Large intestine (tissue), 3 donors: Measurements from ENCODE around the gene PPP1R13B. TPM values are rescaled to one million over a fixed set of nuclear protein-coding genes. Genes with fewer than 3 reads are reported as not detected.
A peak's percentile ranks its signal among the peaks of the same experiment; 100 is the strongest.
"Not testable (repeated sequence)": the region's sequence is repeated elsewhere in the genome, so short reads cannot be mapped to it uniquely, and the experiment has no call there.

ENCODE experiments used
- DNase-seq, 2 donors: peaks; one replicate each; pipeline versions ENCODE4 v3.0.0 to v3.0.0-alpha.2; 2013
- H3K27ac ChIP-seq: one replicate; pipeline ENCODE4 v1.5.1; 2013; ENCODE audit warnings: low read length
- H3K27me3 ChIP-seq: 2 replicates; pipeline ENCODE4 v1.6.1; 2013; ENCODE audit warnings: low read length; ENCODE audit not compliant: control insufficient read depth, insufficient read depth
- H3K36me3 ChIP-seq: 2 replicates; pipeline ENCODE4 v1.6.1; 2013; ENCODE audit warnings: low read length; ENCODE audit not compliant: control insufficient read depth, insufficient read depth
- H3K4me1 ChIP-seq: one replicate; pipeline ENCODE4 v1.6.1; 2013; ENCODE audit warnings: low read length; ENCODE audit not compliant: control insufficient read depth, insufficient read depth
- H3K4me3 ChIP-seq: one replicate; pipeline ENCODE4 v1.5.1; 2013; ENCODE audit warnings: low read length
- H3K9me3 ChIP-seq: one replicate; pipeline ENCODE4 v1.6.1; 2013; ENCODE audit warnings: mild to moderate bottlenecking, low read depth, low read length, moderate library complexity; ENCODE audit not compliant: control insufficient read depth
- WGBS: methylation state at CpG from one replicate; pipeline ENCODE4 v1.1.5; 2013; ENCODE audit warnings: low lambda C conversion rate; ENCODE audit not compliant: insufficient coverage; 5-methylcytosine and 5-hydroxymethylcytosine counted together
- polyA plus RNA-seq: library from polyadenylated mRNA; unstranded; fragments of 120-200 nt; gene quantifications from one replicate; pipeline ENCODE4 v1.2.1, GENCODE V29; 2013

Gene PPP1R13B
- polyA plus RNA-seq, 1 donor = 29.7 TPM

- no peak overlapping the region for H3K4me3 ChIP-seq
- H3K27me3 ChIP-seq = no peaks in the 10 kb centered on the region
- H3K4me1 ChIP-seq = peaks cover 37% of the 10 kb centered on the region
- WGBS = no CpG with 5 or more reads among the region's 31 CpGs
- no peak overlapping the region for H3K27ac ChIP-seq
- H3K9me3 ChIP-seq = peaks cover 5% of the 10 kb centered on the region
- DNase-seq = peak in 1 of 2 donors; percentile 1
- H3K36me3 ChIP-seq = no peaks in the 10 kb centered on the region
Observed at GRCh38 chr14:103889313-103890051, 42.1 kb upstream of the PPP1R13B start.

DNA sequence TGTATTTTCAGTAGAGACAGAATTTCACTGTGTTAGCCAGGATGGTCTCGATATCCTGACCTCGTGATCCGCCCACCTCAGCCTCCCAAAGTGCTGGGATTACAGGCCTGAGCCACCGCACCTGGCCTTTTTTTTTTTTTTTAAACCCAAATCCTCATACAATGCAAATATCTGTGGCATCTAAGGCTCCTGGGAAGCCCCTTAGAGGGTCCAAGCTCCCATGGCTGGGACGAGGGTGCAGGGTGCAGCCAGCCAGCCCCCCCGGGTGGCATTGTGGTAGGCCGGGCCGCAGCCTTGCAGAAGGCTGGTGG lies 41.6 kb upstream of the PPP1R13B start:
- not testable (repeated sequence) for DNase-seq, H3K27me3 ChIP-seq, H3K4me3 ChIP-seq, H3K9me3 ChIP-seq, H3K27ac ChIP-seq, H3K36me3 ChIP-seq
- WGBS = no CpG with 5 or more reads among the region's 8 CpGs
- peaks cover 32% of the 10 kb centered on the region for H3K4me1 ChIP-seq

DNA sequence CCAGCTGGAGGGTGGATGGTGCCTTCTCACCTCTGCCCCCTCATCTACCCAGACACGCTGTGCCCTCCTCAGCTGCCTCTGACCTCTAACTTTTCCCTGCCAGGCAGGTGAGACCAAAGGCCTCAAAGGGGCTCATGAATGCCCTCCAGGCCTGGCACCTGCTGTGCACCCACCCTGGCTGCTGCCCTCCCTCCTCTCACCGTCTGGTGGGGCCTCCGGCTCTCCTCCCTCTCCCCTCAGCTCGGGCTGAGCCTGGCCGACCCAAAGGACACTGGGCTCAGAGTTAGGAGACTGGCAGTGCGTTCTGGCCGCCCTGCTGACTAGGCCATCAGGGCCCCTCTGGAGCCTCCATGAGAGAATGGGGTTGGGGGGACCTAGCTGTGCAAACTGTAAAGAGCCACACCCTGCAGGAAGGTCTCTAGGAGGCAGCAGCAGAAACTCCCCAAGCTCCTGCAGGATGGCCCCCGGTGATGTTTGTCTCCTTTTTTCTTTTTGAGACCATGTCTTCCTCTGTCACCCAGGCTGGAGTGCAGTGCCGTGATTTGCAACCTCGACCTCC lies 40.3 kb upstream of the PPP1R13B start:
- Histone ChIP-seq H3K27ac (no peak overlapping the region), H3K27me3 (no peaks in the 10 kb centered on the region), H3K9me3 (peaks cover 5% of the 10 kb centered on the region), H3K36me3 (no peaks in the 10 kb centered on the region), H3K4me3 (no peak overlapping the region), H3K4me1 (peaks cover 30% of the 10 kb centered on the region)
- WGBS = no CpG with 5 or more reads among the region's 10 CpGs
- no peak for DNase-seq

GRCh38 chr14:103887170-103887501 lies 39.8 kb upstream of the PPP1R13B start:
- Histone ChIP-seq H3K9me3 (peaks cover 5% of the 10 kb centered on the region), H3K4me1 (peaks cover 34% of the 10 kb centered on the region), H3K36me3 (no peaks in the 10 kb centered on the region), H3K4me3 (no peak overlapping the region), H3K27me3 (no peaks in the 10 kb centered on the region), H3K27ac (no peak overlapping the region)
- DNase-seq = no peak
- WGBS = no CpG with 5 or more reads among the region's 6 CpGs

GRCh38 chr14:103886304-103887169 lies 39.2 kb upstream of the PPP1R13B start:
- no CpG with 5 or more reads among the region's 27 CpGs for WGBS
- peaks cover 5% of the 10 kb centered on the region for H3K9me3 ChIP-seq
- H3K36me3 ChIP-seq = no peaks in the 10 kb centered on the region
- H3K27ac ChIP-seq = no peak overlapping the region
- H3K4me3 ChIP-seq = no peak overlapping the region
- peak in 1 of 2 donors; percentile 56 for DNase-seq
- peaks cover 40% of the 10 kb centered on the region for H3K4me1 ChIP-seq
- H3K27me3 ChIP-seq = no peaks in the 10 kb centered on the region

DNA sequence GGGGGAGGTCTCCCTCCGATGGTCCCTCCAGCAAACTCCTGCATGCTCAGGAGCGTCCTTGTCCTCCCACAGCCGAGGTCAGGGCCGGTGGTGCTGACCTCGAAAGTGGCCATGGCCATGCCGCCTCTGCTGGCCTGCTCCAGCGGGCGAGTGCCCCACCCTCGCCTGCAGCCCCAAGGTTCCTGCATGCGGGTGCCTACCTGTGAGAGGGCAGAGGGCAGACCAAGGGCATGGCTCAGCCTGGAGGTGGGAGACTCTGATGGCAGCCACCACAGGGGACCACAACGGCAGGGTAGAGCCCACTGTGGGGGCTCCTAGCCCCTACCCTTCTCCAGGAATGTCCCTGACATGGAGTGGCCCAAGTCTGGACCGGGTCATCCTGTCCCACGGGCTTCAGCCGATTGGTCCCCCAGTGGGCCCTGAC lies 38.1 kb upstream of the PPP1R13B start:
- no CpG with 5 or more reads among the region's 14 CpGs for WGBS
- peaks cover 50% of the 10 kb centered on the region for H3K4me1 ChIP-seq

GRCh38 chr14:103884854-103885253 lies 37.5 kb upstream of the PPP1R13B start:
- Histone ChIP-seq H3K4me3 (no peak overlapping the region), H3K27me3 (no peaks in the 10 kb centered on the region), H3K9me3 (peaks cover 5% of the 10 kb centered on the region), H3K27ac (no peak overlapping the region), H3K4me1 (peaks cover 56% of the 10 kb centered on the region), H3K36me3 (no peaks in the 10 kb centered on the region)
- no peak for DNase-seq
- WGBS = no CpG with 5 or more reads among the region's 9 CpGs

More for the DNA sequence above, 38.1 kb upstream of the PPP1R13B start:
- Histone ChIP-seq H3K27me3 (no peaks in the 10 kb centered on the region), H3K4me3 (no peak overlapping the region), H3K27ac (no peak overlapping the region), H3K36me3 (no peaks in the 10 kb centered on the region), H3K9me3 (peaks cover 5% of the 10 kb centered on the region)
- no peak for DNase-seq

GRCh38 chr14:103883263-103883523 lies 35.8 kb upstream of the PPP1R13B start:
- DNase-seq = no peak
- Histone ChIP-seq H3K9me3 (no peaks in the 10 kb centered on the region), H3K27me3 (no peaks in the 10 kb centered on the region), H3K4me1 (peaks cover 58% of the 10 kb centered on the region), H3K36me3 (no peaks in the 10 kb centered on the region), H3K4me3 (no peak overlapping the region), H3K27ac (no peak overlapping the region)
- WGBS = no CpG with 5 or more reads among the region's 3 CpGs

- Histone ChIP-seq H3K27ac (no peak overlapping the region), H3K9me3 (no peaks in the 10 kb centered on the region), H3K4me1 (peaks cover 54% of the 10 kb centered on the region), H3K36me3 (no peaks in the 10 kb centered on the region), H3K4me3 (no peak overlapping the region), H3K27me3 (no peaks in the 10 kb centered on the region)
- no peak for DNase-seq
- WGBS = no CpG with 5 or more reads among the region's 20 CpGs
Observed at GRCh38 chr14:103882503-103883262, 35.3 kb upstream of the PPP1R13B start.
